Measurements from ENCODE around the gene KLHL36.

KLHL36 gene

DNA sequence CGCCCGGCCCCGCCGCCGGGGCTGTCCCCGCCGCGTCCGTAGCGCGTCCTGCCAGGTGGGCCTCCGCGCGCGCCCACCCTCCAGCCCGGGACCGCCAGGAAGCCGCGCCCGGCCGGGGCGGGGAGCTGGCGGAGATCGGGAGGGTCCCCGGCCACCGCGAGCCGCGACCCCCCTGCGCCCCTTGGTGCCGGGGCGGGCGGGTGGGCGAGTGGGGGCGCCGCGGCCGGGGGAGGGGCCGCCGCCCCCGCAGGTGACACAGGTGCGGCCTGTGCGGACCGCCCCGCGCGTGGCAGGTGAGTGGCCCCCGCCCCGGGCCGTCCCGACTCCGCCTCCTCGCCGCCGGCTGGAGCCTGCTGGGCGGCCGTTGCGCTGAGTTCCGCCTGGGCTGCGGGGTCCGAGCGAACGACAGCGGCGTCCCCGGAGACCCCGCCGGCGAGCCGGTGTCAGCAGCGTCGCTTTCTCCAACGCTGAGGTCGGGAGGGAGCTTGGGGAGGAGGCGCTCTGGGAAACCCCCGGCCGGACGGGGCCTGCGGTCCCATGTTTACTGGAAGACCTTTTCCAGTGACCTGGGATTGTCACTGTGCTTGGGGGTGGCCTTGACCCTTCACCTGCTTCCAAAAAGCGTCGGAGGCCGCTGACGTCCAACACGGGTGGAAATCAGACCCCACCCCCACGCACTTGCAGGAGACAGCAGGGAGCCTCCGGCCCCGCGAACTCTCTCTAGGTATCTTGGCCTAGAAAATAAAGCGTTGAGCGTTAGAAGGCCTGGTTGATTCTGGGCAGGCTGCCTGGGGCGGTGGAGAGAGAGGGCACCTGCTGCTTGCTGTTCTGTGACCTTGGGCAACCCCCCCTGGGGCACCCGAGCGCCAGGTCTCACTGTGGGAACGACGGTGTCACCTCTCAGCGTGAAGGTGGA, 542 bp downstream of the KLHL36 start:
- no peak for DNase-seq

DNA sequence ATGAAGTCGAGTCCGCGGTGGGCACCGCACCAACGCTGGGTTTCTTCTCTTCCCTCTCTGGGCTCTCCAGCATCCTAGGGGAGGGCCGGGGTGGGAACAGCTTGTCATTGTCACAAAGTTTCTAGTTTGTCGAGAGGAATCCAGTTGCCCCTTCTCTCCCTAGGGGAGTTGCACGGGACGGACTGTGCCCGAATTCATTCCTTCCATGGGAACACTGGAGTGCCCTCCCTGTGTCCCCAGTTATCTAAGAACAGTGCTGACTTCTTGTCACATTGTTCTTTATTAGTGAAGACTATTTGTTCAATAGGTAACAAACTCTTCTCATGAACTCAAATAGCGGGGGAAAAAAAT, 1.2 kb downstream of the KLHL36 start:
- DNase-seq, result no peak

DNA sequence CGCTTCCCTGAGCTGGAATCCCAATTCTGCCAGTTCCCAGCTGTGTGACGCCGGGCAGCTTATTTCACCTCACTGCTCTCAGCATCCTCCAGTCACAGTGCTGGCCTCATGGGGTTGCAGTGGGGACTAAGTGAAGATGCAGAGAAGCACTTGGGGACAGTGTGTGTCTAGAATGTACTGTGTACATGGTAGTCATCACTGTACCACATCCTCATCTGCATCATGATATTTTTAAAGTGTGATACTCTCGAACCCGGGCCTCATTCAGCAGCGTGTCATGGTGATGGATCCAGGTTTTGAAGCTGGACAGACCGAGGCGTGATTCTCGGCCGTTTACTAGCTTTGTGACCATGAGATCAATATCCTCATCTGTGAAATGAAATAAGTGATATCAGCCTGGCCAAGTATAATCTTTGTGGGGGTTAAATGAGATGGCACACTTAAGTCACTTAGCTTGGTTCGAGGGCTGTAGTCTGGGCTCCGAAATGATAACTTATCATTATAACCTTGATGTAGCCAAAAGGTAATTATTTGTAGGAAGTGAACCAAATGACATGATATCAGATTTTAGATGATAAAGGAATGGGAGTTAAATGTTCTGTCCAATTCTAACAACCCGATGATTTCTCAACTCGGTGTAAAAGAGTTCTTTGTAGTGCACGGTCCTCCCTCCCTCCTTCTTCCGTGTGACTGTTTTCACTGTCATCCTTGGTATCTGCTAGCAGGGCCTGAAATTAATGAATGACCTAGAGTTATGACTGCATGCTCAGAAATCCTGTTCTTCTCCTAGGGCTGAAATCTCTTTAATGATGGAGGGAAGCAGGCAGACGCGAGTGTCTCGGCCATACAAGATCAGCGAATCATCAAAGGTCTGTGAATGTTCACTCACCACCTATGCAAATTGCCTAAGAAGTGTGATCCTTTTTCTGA, 2.0 kb downstream of the KLHL36 start:
- DNase-seq, result peak; percentile 82

DNA sequence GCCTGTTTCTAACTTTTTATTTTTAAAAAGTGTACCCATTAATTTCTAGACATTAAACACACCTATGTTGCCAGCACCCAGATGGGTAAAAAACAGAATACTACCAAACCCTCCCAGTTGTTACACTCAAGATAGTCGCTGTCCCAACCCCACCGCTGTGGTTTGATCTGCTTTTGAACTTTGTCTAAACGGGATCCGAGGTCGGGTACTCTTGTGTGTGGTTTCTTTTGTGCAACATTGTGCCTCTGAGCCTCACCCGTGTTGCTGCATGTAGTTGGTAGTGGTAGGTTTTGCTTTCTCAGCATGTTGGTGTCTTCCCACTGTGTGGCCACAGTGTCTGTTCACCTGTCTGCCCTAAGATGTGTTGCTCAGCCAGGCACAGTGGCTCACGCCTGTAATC, 4.3 kb downstream of the KLHL36 start:
- no peak for DNase-seq

DNA sequence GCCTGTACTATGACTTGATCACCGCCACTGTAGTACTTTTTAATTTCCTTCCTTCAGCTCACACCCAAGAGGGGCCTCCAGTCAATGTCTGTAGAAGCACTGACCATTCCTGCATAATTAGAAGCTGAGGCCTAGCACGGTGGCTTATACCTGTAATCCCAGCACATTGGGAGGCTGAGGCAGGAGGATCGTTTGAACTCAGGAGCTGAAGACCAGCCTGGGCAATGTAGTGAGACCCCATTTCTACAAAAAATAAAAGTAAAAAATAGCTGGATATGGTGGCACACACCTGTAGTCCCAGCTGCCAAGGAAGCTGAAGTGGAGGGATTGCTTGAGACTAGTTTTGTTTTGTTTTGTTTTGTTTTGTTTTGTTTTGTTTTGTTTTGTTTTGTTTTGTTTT, 5.9 kb downstream of the KLHL36 start:
- no peak for DNase-seq

DNA sequence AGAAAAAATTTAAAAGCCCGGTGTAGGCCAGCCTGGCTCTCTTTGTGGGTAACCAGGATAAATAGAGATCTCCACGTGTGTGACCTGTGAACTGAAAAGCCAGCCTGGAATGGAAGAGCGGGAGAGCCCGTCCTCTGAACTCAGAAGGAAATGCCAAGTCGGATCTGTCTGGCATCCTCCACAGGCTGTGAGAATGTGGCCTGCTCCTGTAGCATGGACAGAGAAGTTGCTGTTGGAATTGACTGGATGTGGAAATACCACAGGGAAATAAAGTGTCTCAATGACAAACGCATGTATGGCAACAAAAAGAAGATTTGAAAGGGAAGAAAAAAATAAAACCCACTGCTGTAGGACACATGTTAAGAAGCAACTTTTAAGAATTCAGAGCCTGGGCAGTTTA, 6.7 kb downstream of the KLHL36 start:
- DNase-seq, result no peak

DNA sequence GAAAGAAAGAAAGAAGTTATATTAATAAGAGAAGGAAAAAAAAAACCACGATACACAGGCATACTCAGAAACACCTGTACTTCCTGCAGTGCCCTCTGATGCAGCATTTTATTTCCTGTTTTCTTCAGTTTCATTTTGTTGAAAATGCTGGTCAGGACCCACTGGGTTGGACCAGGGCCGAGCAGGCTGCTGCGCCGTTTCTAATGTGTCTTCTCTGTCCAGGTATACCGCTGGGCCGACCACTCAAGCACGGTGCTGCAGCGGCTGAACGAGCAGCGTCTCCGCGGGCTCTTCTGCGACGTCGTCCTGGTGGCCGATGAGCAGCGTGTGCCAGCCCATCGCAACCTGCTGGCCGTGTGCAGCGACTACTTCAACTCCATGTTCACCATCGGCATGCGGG, 8.3 kb downstream of the KLHL36 start:
- no peak for DNase-seq

DNA sequence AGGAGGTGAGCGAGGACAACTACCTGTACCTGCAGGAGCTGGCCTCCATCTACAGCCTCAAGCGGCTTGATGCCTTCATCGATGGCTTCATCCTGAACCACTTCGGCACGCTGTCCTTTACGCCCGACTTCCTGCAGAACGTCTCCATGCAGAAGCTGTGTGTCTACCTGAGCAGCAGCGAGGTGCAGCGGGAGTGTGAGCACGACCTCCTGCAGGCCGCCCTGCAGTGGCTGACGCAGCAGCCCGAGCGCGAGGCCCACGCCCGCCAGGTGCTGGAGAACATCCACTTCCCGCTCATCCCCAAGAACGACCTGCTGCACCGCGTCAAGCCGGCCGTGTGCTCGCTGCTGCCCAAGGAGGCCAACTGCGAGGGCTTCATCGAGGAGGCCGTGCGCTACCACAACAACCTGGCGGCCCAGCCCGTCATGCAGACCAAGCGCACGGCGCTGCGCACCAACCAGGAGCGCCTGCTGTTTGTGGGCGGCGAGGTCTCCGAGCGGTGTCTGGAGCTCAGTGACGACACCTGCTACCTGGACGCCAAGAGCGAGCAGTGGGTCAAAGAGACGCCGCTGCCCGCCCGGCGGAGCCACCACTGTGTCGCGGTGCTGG, 9.0 kb downstream of the KLHL36 start:
- DNase-seq, result no peak

DNA sequence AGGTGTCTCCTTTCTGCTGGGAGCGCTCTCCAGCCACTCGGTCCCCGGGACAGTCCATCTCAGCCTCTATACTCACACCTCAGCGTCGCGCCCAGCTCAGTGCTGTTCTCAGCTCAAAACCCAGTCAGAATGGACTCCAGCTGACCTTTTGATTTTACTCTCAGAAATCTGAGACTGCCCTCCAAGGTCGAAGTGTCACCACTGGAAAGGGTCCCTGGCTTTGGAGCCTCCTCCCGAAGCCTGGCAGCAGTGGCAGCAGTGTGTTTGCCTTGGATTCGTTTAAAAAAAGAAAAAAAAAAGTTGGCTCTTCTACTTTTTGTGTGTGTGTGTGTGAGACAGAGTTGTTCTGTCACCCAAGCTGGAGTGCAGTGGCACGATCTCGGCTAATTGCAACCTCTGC, 10.4 kb downstream of the KLHL36 start:
- no peak for DNase-seq

DNA sequence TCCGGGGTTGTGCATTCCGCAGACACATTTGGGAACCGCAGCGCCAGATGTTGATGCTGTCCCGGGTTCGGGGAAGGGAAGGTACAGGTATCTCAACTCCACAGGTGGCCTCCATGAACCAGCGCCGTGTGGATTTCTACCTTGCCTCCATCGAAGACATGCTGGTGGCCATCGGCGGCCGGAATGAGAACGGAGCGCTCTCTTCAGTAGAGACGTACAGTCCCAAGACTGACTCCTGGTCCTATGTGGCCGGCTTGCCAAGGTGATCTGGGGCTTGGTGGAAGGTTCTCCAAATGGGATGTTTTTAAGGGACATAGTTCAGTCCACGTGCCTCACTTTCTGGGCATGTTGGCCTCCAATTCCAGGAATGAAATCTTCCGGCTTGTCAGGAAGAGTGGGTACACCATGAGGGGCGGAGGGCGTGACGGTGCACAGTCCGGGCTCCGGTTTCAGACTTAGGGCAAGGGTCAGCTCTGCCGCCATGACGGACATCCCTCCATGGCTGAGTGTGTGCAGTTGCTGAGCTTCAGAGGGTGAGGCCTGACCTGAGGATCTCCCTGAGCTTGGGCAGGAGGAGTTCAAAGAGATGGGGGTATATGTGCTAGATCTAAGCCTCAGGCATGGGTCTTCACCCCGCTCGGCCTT, 11.5 kb downstream of the KLHL36 start:
- no peak for DNase-seq

DNA sequence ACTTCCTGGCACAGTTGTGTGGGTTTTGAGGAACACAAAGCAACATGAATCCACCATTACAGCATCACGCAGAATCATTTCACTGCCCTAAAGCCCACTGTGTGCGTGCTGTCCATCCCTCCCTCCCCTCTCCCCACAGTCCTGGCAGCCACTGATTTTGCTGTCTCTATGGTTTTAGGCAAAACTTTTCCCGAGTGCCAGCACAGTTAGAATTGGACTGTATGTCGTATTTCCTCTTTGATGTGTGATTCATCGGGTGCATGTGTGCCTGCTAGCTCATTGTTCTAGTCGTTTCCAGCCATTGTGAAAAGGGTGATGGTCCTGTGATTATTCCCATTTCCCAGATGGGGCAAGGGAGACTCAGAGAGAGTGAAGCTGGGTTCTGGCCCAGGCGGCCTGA, 12.7 kb downstream of the KLHL36 start:
- DNase-seq, result no peak

DNA sequence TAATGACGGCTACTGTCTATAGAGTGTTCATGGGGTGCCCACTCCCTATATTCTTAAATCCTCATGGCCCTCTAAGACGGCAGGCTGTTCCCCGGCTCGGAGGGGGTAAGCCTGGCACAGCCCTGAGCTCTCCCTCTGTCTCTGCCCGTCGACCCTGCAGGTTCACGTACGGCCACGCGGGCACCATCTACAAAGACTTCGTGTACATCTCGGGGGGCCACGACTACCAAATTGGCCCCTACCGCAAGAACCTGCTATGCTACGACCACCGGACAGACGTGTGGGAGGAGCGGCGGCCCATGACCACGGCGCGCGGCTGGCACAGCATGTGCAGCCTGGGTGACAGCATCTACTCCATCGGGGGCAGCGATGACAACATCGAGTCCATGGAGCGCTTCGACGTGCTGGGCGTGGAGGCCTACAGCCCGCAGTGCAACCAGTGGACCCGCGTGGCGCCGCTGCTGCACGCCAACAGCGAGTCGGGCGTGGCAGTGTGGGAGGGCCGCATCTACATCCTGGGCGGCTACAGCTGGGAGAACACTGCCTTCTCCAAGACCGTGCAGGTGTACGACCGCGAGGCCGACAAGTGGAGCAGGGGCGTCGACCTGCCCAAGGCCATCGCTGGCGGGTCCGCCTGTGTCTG, 13.2 kb downstream of the KLHL36 start:
- DNase-seq, result no peak

DNA sequence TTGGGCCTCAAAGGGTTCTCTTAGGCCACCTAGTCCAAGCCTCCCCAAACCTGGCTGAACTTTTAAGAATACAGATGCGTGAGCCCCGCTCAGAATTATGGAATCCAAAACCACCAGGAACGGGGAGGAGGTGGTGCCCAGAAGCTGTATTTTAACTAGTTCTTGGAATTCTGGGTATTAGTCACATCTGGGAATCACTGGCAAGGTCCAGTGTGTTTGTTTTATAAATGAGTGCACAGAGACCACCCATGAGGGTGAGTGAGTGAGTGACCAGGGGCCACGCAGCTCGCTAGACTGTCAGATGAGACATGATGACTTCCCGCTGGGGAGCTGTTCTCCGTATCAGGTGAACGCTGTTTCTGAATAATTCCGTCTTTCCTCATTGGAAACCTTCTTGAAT, 14.2 kb downstream of the KLHL36 start:
- no peak for DNase-seq

DNA sequence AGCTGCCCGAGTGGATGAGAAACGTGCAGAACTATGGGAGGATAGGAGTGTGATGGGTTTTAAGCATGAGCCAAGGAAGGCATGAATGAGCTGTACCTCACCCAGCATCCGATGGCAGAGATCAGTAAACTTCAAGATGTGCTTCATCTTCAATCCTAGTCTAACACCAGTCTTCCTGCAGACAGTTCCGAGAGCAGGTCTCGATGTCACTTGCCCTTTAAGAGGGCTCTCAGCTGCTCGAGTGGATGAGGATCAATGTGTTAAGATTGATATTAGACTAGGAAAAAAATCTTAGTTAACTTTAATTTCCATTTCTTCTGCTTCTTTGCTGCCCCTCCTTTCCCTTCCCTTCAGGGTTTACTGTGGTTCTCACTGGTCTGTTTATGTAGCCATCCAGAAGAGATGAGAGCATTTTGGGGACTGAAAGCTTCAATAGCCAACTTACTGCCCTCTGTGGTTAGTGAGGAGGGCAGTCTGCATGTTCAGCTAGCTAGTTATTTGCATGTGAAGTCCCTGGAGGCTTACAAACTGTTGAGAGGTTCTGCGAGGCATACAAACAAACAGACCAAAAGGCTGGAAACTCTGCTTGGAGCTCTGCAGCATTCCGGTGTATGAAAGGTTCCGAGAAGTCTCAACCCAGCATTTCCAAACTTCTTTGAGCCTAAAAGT, 15.3 kb downstream of the KLHL36 start:
- no peak for DNase-seq

DNA sequence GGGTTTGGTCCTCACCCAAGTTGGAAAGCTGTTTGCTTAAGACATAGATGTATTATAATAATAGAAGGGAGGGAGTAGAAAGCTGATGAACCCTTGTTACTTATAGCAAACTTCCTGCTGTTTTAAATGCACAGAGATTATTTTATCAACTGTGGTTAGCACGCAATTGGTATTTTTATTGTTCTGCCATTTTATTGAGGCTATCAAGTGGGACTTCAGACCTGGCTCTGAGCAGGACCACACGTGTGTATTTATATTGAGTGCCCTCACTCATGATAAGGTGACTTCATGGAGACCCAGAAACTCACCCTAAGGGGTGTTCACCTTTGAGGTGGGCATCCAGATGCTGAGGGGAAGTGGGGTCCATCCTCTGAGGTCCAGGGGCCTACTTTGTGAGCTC, 17.0 kb downstream of the KLHL36 start:
- no peak for DNase-seq

DNA sequence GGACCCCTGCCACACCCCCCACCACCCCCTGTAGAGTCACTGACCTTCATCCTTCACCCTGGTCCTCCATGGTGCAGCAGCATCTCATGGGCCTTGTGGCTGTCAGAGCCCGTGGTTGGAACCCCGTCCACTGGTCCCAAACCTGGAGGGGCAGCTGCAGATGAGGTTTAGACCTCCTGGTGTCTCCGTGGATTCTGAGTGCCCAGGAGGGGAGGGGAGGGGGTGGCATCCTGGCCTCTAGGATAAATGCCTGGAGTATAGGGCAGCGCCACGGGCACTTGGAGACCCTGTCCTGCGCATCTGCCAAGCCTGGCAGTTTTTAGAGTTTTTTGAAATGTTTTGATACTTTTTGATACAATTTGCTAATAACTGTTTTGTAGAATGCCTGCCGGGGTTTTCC, 17.5 kb downstream of the KLHL36 start:
- DNase-seq, result no peak

DNA sequence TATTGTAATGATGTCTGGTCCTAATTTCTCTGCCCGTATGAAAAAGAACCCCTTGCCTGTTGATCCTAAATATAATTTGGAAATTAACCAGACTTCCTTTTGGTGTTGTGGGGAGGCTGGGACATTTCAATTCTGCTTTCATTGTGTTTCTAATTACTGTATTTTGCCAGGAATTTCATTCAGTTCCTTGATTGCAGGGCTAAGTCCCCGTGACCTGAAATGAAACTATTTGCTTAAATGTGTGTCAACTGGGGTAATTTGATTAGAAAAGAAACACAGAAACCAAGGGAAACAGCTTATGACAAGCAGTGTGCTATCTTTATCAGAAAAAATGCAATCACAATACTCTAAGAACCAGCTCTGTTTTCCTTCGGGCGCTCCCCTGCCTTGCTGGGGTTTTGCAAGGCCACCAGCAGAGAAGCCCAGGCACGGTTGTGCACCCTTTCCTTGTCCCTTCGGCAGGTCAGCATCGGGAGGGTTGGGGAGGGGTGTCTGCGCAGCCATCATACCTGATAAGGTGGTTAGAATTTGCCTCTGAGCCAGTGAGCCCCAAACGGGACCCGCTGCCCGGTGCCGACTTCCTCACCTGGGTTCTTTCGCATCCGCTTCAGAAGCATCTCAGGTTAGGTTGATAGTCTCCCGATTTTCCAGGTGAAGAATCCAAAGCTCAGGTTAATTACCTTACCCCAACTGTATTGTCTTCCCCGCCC, 19.4 kb downstream of the KLHL36 start:
- no peak for DNase-seq

DNA sequence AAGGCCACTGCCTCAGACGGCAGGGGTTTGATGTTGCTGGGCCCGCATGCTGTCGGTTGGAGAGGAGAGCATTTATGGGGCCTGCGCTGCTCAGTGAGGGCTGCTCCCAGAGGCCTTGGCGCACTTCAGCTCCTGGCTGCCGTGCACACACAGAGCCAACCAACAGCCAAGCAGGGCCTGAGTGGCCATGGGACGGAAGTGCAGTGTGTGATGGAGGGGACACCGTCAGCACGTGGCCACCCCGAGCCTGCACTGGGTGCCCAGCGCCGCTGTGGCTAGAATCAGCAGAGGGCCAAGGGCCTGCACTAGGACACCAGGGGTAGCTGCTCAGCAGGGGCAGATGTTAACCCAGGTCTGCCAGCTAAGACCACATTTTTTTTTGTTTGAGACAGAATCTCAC, 21.8 kb downstream of the KLHL36 start:
- no peak for DNase-seq

DNA sequence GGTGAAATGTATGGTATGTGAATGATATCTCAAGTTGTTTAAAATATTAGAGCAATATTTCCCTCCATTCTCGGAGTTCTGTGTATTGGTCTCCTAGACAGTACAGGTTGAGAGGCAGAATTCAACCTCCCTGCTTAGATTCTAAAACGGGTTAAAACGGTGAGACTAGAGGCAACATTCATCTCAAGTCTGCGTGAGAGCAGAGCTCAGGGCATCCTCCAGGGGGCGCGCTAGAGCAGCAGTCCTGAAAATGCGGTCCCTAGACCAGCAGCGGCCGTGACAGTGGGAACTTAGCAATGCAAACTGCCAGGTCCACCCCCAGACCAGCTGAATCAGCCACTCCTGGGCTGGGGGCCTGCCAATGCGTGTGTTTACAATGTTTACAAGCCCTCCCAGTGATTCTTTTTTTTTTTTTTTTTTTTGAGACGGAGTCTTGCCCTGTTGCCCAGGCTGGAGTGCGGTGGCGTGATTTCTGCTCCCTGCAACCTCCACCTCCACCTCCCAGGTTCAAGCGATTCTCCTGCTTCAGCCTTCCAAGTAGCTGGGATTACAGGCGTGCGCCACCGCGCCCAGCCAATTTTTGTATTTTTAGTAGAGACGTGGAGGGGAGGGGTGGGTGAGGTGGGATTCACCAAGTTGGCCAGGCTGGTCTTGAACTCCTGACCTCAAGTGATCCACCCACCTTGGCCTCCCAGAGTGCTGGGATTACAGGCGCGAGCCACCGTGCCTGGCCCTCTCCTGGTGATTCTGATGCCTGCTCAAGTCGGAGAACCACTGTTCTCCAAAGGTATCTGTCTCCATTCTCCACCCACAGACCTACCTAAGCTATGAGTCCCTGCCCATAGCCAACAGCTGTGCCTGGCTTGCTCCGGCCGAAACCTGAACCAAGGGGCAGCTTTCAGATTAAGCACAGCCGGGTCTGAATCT, 24.2 kb downstream of the KLHL36 start:
- peak; percentile 61 for DNase-seq

DNA sequence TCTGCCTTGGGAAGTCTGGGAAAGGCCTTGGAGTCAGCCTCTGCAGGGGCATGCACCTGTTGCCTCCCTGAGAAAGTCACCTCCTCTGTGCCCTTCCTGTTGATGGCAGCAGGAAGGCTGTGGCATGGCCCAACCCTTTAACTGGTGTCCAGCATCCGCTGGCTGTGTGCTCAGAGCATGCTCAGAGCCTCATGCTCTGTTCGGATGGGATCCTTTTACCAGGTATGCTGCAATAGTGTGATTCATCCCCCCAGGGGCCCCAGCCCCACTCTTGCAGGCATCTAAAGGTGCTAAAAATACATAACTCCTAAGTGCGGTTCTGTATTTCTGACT, 24.9 kb downstream of the KLHL36 start:
- DNase-seq, result peak; percentile 64

Measured in fibroblast of upper back skin (primary cell).